GM12878 (cell line): ENCODE measurements around the gene EDARADD. TPM values are rescaled to one million over a fixed set of nuclear protein-coding genes. Genes with fewer than 3 reads are reported as not detected.

Experiments used
- ATF7 ChIP-seq: fragments of 450-650 bp; IDR thresholded peaks from 2 replicates; pipeline ENCODE4 v1.6.1; 2016; ENCODE audit warnings: low read depth, mild to moderate bottlenecking
- BMI1 ChIP-seq: fragments of 450-650 bp; IDR thresholded peaks from 2 replicates; pipeline ENCODE4 v1.6.1; 2016; ENCODE audit warnings: mild to moderate bottlenecking, moderate library complexity, borderline replicate concordance
- CBFB ChIP-seq: IDR thresholded peaks from 2 replicates; pipeline ENCODE4 v1.6.1; 2016; ENCODE audit warnings: antibody characterized with exemption, low read depth
- CHD4 ChIP-seq: fragments of 200-600 bp; sonication (generic); IDR thresholded peaks from 2 replicates; pipeline ENCODE4 v1.6.1; 2016; ENCODE audit warnings: mild to moderate bottlenecking
- DPF2 ChIP-seq: fragments of 450-650 bp; IDR thresholded peaks from 2 replicates; pipeline ENCODE4 v1.6.1; 2017; ENCODE audit warnings: mild to moderate bottlenecking
- IKZF2 ChIP-seq, 2 experiments: fragments of 450-650 bp; IDR thresholded peaks; 2 replicates each; pipeline ENCODE4 v1.6.1; 2017; ENCODE audit warnings: mild to moderate bottlenecking in 2 of 2, moderate library complexity in 2 of 2
- MEF2A ChIP-seq: IDR thresholded peaks from 2 replicates; pipeline ENCODE4 v1.6.1; 2011; ENCODE audit warnings: low read depth, mild to moderate bottlenecking, low read length, moderate library complexity; ENCODE audit not compliant: insufficient read depth
- NFYB ChIP-seq: IDR thresholded peaks from 2 replicates; pipeline ENCODE4 v1.6.1; 2011; ENCODE audit warnings: low read depth, mild to moderate bottlenecking, low read length, improper control_type of control experiment, moderate library complexity; ENCODE audit not compliant: insufficient read depth
- POLR2AphosphoS2 ChIP-seq: IDR thresholded peaks from 2 replicates; pipeline ENCODE4 v1.6.1; 2011; ENCODE audit warnings: low read depth, mild to moderate bottlenecking, low read length, improper control_type of control experiment, moderate library complexity
- RUNX3 ChIP-seq: IDR thresholded peaks from 2 replicates; pipeline ENCODE4 v1.6.1; 2012; ENCODE audit warnings: low read length, inconsistent platforms
- SIN3A ChIP-seq: IDR thresholded peaks from 2 replicates; pipeline ENCODE4 v1.6.1; 2012; ENCODE audit warnings: low read depth, low read length, improper control_type of control experiment
- SUPT20H ChIP-seq: IDR thresholded peaks from 2 replicates; pipeline ENCODE4 v1.6.1; 2011; ENCODE audit warnings: low read depth, mild to moderate bottlenecking, low read length, moderate library complexity, borderline replicate concordance; ENCODE audit not compliant: control insufficient read depth
- TARDBP ChIP-seq: IDR thresholded peaks from 2 replicates; pipeline ENCODE4 v1.6.1; 2016; ENCODE audit warnings: borderline replicate concordance
- YY1 ChIP-seq: IDR thresholded peaks from 2 replicates; pipeline ENCODE4 v1.6.1; 2011; ENCODE audit warnings: low read depth, mild to moderate bottlenecking, low read length
- polyA plus RNA-seq, 11 experiments: library from polyadenylated mRNA; depleted of rRNA in 4 of 11; unstranded in 6 of 11; stranded (reverse) in 5 of 11; fragments of >200 nt; fragmentation: Nextera tagmentation in 4 of 11; fragmentation: Illumina TruSeq in 1 of 11; extraction: Ambion mirVana in 4 of 11; extraction: Trizol in 1 of 11; gene quantifications; 1 replicate in 1 of 11; 2 replicates in 10 of 11; pipeline versions ENCODE4 v1.2.1 to v1.2.3, GENCODE V29; 2011 to 2016; ENCODE audit warnings: inconsistent platforms in 2 of 11, missing spikeins in 2 of 11, low read depth in 1 of 11
- total RNA-seq, 4 experiments: library from RNA; depleted of rRNA in 3 of 4; stranded (reverse); fragments of >200 nt in 3 of 4; fragmentation: Illumina TruSeq in 1 of 4; extraction: Trizol in 1 of 4; gene quantifications; 2 replicates each; pipeline versions ENCODE4 v1.2.1 to v1.2.3, GENCODE V29; 2013 to 2021
- TF ChIP-seq, protein P1 (sequence below): fragments of 450-650 bp; formaldehyde crosslinking; IDR thresholded peaks from 2 replicates; pipeline ENCODE4 v1.4.0; 2022; ENCODE audit warnings: mild to moderate bottlenecking, moderate library complexity
- TF ChIP-seq, protein P2 (sequence below): IDR thresholded peaks from 2 replicates; pipeline ENCODE4 v1.6.1; 2012; ENCODE audit warnings: low read depth, low read length, improper control_type of control experiment
- TF ChIP-seq, protein P3 (sequence below): IDR thresholded peaks from 2 replicates; pipeline ENCODE4 v1.6.1; 2012; ENCODE audit warnings: low read length, inconsistent platforms
- TF ChIP-seq, protein P4 (sequence below): IDR thresholded peaks from 2 replicates; pipeline ENCODE4 v1.6.1; 2011; ENCODE audit warnings: borderline replicate concordance, low read depth, mild to moderate bottlenecking, moderate library complexity, low read length; ENCODE audit not compliant: insufficient read depth, poor library complexity, severe bottlenecking
- TF ChIP-seq, protein P5 (sequence below), 3 experiments: IDR thresholded peaks in 2 of 3; conservative IDR thresholded peaks in 1 of 3; 2 replicates each; pipeline ENCODE4 v1.5.1; 2011; ENCODE audit warnings: low read depth in 3 of 3, low read length in 3 of 3, mild to moderate bottlenecking in 3 of 3, control low read depth in 2 of 3, moderate library complexity in 2 of 3, inconsistent platforms in 1 of 3, mixed read lengths in 1 of 3; ENCODE audit not compliant: control insufficient read depth in 2 of 3, insufficient read depth in 1 of 3; ENCODE audit errors: extremely low read depth in 1 of 3
- TF ChIP-seq, protein P6 (sequence below): fragments of 450-650 bp; IDR thresholded peaks from 2 replicates; pipeline ENCODE4 v1.6.1; 2017; ENCODE audit warnings: low read depth, mild to moderate bottlenecking, moderate library complexity

The EDARADD gene
- total and polyA plus RNA-seq, 10 of the 15 experiments (the other 5 are each of a cell fraction or from before 2014, with no cell fraction given), result 0.58 to 6.1 (median 4.7) TPM

DNA sequence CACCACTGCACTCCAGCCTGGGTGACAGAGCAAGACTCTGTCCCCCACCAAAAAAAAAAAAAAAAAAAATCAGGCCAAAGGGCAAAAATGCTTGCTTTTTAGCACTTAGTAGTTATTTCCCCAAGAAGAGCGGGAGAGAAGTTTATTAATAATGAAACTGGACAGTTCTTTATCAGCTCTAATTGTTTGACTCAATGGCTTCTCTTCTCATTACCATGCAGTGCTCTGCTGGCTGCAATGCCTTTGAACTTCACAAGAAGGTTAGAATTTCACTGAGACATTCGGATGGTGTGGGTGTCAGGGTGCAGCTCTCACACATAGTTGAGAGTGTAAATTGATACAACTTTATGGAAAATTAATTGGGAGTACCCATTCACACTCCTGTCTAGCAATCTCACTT is 63.7 kb downstream of the EDARADD start (continued):
- TF ChIP-seq NFYB (no peak), DPF2 (peak; percentile 69), ATF7 (peak; percentile 27; the same call in 1 of the 2 replicates), SUPT20H (no peak), SIN3A (no peak), RUNX3 (peak; percentile 26; the same call in 1 of the 2 replicates), YY1 (no peak), CHD4 (no peak), IKZF2 (IDR thresholded peaks at IDR 0.05) (peak; percentile 31 to 41; a peak in 1 of 4 replicates), POLR2AphosphoS2 (no peak), BMI1 (no peak), TARDBP (no peak), MEF2A (0 out of 2 replicates have a peak, but pooled peaks have one; percentile 28), CBFB (no peak)
- TF ChIP-seq, protein P1, sequence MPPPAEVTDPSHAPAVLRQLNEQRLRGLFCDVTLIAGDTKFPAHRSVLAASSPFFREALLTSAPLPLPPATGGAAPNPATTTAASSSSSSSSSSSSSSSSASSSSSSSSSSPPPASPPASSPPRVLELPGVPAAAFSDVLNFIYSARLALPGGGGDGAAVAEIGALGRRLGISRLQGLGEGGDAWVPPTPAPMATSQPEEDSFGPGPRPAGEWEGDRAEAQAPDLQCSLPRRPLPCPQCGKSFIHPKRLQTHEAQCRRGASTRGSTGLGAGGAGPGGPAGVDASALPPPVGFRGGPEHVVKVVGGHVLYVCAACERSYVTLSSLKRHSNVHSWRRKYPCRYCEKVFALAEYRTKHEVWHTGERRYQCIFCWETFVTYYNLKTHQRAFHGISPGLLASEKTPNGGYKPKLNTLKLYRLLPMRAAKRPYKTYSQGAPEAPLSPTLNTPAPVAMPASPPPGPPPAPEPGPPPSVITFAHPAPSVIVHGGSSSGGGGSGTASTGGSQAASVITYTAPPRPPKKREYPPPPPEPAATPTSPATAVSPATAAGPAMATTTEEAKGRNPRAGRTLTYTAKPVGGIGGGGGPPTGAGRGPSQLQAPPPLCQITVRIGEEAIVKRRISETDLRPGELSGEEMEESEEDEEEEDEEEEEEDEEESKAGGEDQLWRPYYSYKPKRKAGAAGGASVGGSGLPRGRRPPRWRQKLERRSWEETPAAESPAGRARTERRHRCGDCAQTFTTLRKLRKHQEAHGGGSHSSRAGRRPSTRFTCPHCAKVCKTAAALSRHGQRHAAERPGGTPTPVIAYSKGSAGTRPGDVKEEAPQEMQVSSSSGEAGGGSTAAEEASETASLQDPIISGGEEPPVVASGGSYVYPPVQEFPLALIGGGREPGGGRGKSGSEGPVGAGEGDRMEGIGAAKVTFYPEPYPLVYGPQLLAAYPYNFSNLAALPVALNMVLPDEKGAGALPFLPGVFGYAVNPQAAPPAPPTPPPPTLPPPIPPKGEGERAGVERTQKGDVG (CRISPR knock-in tag), result no peak
- TF ChIP-seq, protein P2, sequence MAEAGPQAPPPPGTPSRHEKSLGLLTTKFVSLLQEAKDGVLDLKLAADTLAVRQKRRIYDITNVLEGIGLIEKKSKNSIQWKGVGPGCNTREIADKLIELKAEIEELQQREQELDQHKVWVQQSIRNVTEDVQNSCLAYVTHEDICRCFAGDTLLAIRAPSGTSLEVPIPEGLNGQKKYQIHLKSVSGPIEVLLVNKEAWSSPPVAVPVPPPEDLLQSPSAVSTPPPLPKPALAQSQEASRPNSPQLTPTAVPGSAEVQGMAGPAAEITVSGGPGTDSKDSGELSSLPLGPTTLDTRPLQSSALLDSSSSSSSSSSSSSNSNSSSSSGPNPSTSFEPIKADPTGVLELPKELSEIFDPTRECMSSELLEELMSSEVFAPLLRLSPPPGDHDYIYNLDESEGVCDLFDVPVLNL, result no peak
- TF ChIP-seq, protein P3, sequence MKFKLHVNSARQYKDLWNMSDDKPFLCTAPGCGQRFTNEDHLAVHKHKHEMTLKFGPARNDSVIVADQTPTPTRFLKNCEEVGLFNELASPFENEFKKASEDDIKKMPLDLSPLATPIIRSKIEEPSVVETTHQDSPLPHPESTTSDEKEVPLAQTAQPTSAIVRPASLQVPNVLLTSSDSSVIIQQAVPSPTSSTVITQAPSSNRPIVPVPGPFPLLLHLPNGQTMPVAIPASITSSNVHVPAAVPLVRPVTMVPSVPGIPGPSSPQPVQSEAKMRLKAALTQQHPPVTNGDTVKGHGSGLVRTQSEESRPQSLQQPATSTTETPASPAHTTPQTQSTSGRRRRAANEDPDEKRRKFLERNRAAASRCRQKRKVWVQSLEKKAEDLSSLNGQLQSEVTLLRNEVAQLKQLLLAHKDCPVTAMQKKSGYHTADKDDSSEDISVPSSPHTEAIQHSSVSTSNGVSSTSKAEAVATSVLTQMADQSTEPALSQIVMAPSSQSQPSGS, result 0 out of 2 replicates have a peak, but pooled peaks have one; percentile 34
- TF ChIP-seq, protein P4, sequence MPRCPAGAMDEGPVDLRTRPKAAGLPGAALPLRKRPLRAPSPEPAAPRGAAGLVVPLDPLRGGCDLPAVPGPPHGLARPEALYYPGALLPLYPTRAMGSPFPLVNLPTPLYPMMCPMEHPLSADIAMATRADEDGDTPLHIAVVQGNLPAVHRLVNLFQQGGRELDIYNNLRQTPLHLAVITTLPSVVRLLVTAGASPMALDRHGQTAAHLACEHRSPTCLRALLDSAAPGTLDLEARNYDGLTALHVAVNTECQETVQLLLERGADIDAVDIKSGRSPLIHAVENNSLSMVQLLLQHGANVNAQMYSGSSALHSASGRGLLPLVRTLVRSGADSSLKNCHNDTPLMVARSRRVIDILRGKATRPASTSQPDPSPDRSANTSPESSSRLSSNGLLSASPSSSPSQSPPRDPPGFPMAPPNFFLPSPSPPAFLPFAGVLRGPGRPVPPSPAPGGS, result no peak
- TF ChIP-seq, protein P5, sequence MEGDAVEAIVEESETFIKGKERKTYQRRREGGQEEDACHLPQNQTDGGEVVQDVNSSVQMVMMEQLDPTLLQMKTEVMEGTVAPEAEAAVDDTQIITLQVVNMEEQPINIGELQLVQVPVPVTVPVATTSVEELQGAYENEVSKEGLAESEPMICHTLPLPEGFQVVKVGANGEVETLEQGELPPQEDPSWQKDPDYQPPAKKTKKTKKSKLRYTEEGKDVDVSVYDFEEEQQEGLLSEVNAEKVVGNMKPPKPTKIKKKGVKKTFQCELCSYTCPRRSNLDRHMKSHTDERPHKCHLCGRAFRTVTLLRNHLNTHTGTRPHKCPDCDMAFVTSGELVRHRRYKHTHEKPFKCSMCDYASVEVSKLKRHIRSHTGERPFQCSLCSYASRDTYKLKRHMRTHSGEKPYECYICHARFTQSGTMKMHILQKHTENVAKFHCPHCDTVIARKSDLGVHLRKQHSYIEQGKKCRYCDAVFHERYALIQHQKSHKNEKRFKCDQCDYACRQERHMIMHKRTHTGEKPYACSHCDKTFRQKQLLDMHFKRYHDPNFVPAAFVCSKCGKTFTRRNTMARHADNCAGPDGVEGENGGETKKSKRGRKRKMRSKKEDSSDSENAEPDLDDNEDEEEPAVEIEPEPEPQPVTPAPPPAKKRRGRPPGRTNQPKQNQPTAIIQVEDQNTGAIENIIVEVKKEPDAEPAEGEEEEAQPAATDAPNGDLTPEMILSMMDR (IDR thresholded peaks at IDR 0.05 in 2 of 3, conservative IDR thresholded peaks at IDR 0.05 in 1 of 3; ENCODE audit: control insufficient read depth in 2 of 3, extremely low read depth in 1 of 3, insufficient read depth in 1 of 3, low read depth in 3 of 3, low read length in 3 of 3), result no peak
- TF ChIP-seq, protein P6, sequence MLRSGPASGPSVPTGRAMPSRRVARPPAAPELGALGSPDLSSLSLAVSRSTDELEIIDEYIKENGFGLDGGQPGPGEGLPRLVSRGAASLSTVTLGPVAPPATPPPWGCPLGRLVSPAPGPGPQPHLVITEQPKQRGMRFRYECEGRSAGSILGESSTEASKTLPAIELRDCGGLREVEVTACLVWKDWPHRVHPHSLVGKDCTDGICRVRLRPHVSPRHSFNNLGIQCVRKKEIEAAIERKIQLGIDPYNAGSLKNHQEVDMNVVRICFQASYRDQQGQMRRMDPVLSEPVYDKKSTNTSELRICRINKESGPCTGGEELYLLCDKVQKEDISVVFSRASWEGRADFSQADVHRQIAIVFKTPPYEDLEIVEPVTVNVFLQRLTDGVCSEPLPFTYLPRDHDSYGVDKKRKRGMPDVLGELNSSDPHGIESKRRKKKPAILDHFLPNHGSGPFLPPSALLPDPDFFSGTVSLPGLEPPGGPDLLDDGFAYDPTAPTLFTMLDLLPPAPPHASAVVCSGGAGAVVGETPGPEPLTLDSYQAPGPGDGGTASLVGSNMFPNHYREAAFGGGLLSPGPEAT, result peak; percentile 36; the same call in 1 of the 2 replicates
